Upper lobe of right lung (tissue), 1 donor: Measurements from ENCODE around the gene PARD3. TPM values are rescaled to one million over a fixed set of nuclear protein-coding genes. Genes with fewer than 3 reads are reported as not detected.

Source experiments
- ATAC-seq: fragments of 200-7000 bp; cut with Tn5 transposase; one replicate; pipeline ENCODE4 v1.9.1; 2020; ENCODE audit warnings: mild to moderate bottlenecking, moderate library complexity
- DNase-seq: peaks from one replicate; pipeline ENCODE4 v3.0.0-alpha.2; 2020
- H3K27ac ChIP-seq: fragments of 200-600 bp; one replicate; pipeline ENCODE4 v1.8.0; 2022
- H3K27me3 ChIP-seq: fragments of 200-600 bp; one replicate; pipeline ENCODE4 v1.8.0; 2022; ENCODE audit warnings: mild to moderate bottlenecking
- H3K36me3 ChIP-seq: fragments of 200-600 bp; one replicate; pipeline ENCODE4 v1.8.0; 2022
- H3K4me1 ChIP-seq: fragments of 200-600 bp; one replicate; pipeline ENCODE4 v1.8.0; 2022
- H3K4me3 ChIP-seq: fragments of 200-600 bp; one replicate; pipeline ENCODE4 v1.8.0; 2022; ENCODE audit warnings: mild to moderate bottlenecking
- H3K9me3 ChIP-seq: fragments of 200-600 bp; one replicate; pipeline ENCODE4 v1.8.0; 2022
- intact Hi-C: fragments of 100-400 bp; cut with DNase I; formaldehyde crosslinking; loops from one replicate; pipeline ENCODE4 v1.11.0; 2022
- total RNA-seq: library from RNA; stranded (reverse); fragmentation: NEBNext Ultra II Directional; extraction: Animal tissue kit (Norgen Biotek cat#: 25700); gene quantifications from one replicate; pipeline ENCODE4 v1.2.1, GENCODE V29; 2021
- TF ChIP-seq, protein P1 (sequence below): fragments of 200-600 bp; IDR thresholded peaks from one replicate; pipeline ENCODE4 v1.8.0; 2022; ENCODE audit warnings: antibody characterized with exemption
- donor health status: DM: no; HTN: yes; CAD: no; lungs with severe emphysema.

PARD3 gene
- total RNA-seq, 1 donor from 2014 or later, result 38.5 TPM

GRCh38 chr10:34192646-34193045, 622.5 kb downstream of the PARD3 start:
- no peak for DNase-seq
- Histone ChIP-seq H3K27ac (no peak overlapping the region), H3K9me3 (no peaks in the 10 kb centered on the region), H3K36me3 (no peaks in the 10 kb centered on the region), H3K4me3 (no peak overlapping the region), H3K27me3 (no peaks in the 10 kb centered on the region), H3K4me1 (peaks cover 13% of the 10 kb centered on the region)
- intact Hi-C loops, result no loop called here
- ATAC-seq, result no peak
- TF ChIP-seq, protein P1, sequence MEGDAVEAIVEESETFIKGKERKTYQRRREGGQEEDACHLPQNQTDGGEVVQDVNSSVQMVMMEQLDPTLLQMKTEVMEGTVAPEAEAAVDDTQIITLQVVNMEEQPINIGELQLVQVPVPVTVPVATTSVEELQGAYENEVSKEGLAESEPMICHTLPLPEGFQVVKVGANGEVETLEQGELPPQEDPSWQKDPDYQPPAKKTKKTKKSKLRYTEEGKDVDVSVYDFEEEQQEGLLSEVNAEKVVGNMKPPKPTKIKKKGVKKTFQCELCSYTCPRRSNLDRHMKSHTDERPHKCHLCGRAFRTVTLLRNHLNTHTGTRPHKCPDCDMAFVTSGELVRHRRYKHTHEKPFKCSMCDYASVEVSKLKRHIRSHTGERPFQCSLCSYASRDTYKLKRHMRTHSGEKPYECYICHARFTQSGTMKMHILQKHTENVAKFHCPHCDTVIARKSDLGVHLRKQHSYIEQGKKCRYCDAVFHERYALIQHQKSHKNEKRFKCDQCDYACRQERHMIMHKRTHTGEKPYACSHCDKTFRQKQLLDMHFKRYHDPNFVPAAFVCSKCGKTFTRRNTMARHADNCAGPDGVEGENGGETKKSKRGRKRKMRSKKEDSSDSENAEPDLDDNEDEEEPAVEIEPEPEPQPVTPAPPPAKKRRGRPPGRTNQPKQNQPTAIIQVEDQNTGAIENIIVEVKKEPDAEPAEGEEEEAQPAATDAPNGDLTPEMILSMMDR, result no peak

GRCh38 chr10:34191406-34191805, 623.7 kb downstream of the PARD3 start:
- Histone ChIP-seq H3K9me3 (no peaks in the 10 kb centered on the region), H3K36me3 (no peaks in the 10 kb centered on the region), H3K4me3 (no peak overlapping the region), H3K4me1 (peaks cover 18% of the 10 kb centered on the region), H3K27ac (no peak overlapping the region), H3K27me3 (no peaks in the 10 kb centered on the region)
- ATAC-seq, result peak; percentile 31
- DNase-seq, result no peak
- TF ChIP-seq, protein P1, result no peak
- intact Hi-C loops, result no loop called here

DNA sequence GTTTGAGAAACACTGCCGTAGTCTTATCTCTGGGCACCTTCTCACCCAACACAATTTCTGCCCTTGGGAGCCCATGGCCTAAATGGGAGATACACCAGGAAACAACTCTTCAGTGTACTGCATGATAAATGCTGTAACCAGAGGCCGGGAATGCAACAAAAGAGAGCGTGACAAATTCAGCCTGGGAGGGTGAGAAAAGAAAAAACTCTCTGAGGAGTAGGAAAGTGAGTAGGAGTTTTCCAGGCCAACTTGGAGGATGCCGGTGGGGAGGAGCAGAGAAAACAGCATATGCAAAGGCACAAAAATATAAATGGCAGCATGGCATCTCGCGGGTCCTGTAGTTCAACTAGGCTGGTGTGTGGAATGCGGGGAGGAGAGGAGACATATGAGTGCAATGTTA, 624.5 kb downstream of the PARD3 start:
- intact Hi-C loops, result no loop called here
- no peak for ATAC-seq
- no peaks in the 10 kb centered on the region for H3K9me3 ChIP-seq
- peaks cover 13% of the 10 kb centered on the region for H3K4me1 ChIP-seq
- no peak overlapping the region for H3K27ac ChIP-seq
- H3K36me3 ChIP-seq, result no peaks in the 10 kb centered on the region
- no peak overlapping the region for H3K4me3 ChIP-seq
- H3K27me3 ChIP-seq, result no peaks in the 10 kb centered on the region
- DNase-seq, result no peak
- TF ChIP-seq, protein P1, result no peak

DNA sequence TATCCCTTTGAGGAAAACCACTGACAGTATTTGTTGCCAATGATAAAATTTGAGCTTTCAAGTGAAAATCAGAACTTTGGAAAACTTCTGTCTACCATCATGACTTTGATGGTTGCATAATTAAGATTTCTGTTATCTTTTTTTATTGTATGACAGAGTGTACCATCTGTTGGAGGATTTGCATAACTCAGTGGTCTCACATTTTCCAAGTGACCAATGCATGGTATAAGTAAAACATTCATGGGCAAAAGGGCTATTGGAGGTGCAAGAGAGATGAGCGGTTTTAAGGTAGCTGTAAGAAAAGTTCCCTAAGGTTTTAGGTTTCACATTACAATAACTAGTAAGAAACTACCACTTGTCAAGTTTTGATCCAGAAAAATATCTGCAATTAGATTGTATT, 625.3 kb downstream of the PARD3 start:
- ATAC-seq (no peak), DNase-seq (no peak)
- H3K4me3 ChIP-seq, result no peak overlapping the region
- H3K27me3 ChIP-seq, result no peaks in the 10 kb centered on the region
- no peaks in the 10 kb centered on the region for H3K36me3 ChIP-seq
- intact Hi-C loops, result no loop called here
- peaks cover 14% of the 10 kb centered on the region for H3K4me1 ChIP-seq
- H3K27ac ChIP-seq, result no peak overlapping the region
- no peaks in the 10 kb centered on the region for H3K9me3 ChIP-seq
- TF ChIP-seq, protein P1, result no peak

DNA sequence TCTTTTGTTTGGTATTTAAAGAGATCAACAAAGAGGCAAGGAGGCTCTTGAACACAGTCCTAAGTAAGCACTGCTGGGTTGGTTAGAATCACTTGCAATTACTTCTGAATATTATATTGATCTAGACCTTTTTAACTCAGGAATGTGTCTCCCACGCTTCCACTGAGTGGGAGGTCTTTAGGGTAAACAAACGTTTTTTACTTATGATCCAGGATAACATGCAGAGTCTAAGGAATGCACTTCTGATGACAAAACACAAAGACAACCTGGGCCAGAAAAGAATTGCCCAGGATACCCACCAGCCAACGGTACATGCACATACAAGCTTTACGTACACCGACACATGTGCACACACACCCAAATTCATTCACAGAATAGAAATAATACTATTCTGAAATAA, 626.9 kb downstream of the PARD3 start:
- ATAC-seq, result no peak
- no peak overlapping the region for H3K4me3 ChIP-seq
- H3K36me3 ChIP-seq, result no peaks in the 10 kb centered on the region
- DNase-seq, result no peak
- no peaks in the 10 kb centered on the region for H3K9me3 ChIP-seq
- TF ChIP-seq, protein P1, result no peak
- no peaks in the 10 kb centered on the region for H3K27me3 ChIP-seq
- intact Hi-C loops, result no loop called here
- H3K27ac ChIP-seq, result no peak overlapping the region
- H3K4me1 ChIP-seq, result peaks cover 15% of the 10 kb centered on the region

GRCh38 chr10:34187201-34187600, 627.9 kb downstream of the PARD3 start:
- intact Hi-C loops, result no loop called here
- no peaks in the 10 kb centered on the region for H3K27me3 ChIP-seq
- H3K27ac ChIP-seq, result no peak overlapping the region
- TF ChIP-seq, protein P1, result no peak
- ATAC-seq (peak; percentile 33), DNase-seq (no peak)
- H3K36me3 ChIP-seq, result no peaks in the 10 kb centered on the region
- no peaks in the 10 kb centered on the region for H3K9me3 ChIP-seq
- H3K4me3 ChIP-seq, result no peak overlapping the region
- peaks cover 19% of the 10 kb centered on the region for H3K4me1 ChIP-seq
